Measurements from ENCODE around the gene DNAH11. TPM values are rescaled to one million over a fixed set of nuclear protein-coding genes. Genes with fewer than 3 reads are reported as not detected.

Gene DNAH11
- total RNA-seq, 4 donors from 2014 or later: 0.35 to 19.0 (median 3.2) TPM

DNA sequence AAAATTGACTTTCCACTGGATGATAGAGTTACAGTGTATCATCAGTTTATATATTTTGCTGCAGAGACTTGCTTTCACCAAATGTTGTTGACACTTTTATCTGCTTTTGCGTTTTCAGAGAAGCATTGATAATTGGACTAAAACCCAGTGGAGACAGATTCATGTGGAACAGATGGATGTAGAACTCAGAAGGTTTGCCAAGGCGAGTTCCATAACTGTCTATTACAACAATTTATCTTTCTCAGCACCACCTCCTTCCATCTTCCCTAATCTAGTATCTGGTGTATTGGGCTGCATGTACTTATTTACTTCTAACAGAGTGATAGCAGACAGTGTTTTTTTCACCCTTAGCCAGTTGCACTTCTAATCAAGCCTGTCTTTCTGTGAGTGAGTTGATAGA is 73.3 kb downstream of the DNAH11 start:
- Histone ChIP-seq H3K27me3 (no peaks in the 10 kb centered on the region), H3K4me3 (no peak overlapping the region), H3K36me3 (no peaks in the 10 kb centered on the region), H3K9me3 (no peaks in the 10 kb centered on the region), H3K4me1 (no peaks in the 10 kb centered on the region), H3K27ac (no peak overlapping the region)
- TF ChIP-seq, protein P1, sequence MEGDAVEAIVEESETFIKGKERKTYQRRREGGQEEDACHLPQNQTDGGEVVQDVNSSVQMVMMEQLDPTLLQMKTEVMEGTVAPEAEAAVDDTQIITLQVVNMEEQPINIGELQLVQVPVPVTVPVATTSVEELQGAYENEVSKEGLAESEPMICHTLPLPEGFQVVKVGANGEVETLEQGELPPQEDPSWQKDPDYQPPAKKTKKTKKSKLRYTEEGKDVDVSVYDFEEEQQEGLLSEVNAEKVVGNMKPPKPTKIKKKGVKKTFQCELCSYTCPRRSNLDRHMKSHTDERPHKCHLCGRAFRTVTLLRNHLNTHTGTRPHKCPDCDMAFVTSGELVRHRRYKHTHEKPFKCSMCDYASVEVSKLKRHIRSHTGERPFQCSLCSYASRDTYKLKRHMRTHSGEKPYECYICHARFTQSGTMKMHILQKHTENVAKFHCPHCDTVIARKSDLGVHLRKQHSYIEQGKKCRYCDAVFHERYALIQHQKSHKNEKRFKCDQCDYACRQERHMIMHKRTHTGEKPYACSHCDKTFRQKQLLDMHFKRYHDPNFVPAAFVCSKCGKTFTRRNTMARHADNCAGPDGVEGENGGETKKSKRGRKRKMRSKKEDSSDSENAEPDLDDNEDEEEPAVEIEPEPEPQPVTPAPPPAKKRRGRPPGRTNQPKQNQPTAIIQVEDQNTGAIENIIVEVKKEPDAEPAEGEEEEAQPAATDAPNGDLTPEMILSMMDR (IDR thresholded peaks at IDR 0.05): no peak
- no peak for TF ChIP-seq POLR2A (IDR thresholded peaks at IDR 0.05)
- no peak for DNase-seq

DNA sequence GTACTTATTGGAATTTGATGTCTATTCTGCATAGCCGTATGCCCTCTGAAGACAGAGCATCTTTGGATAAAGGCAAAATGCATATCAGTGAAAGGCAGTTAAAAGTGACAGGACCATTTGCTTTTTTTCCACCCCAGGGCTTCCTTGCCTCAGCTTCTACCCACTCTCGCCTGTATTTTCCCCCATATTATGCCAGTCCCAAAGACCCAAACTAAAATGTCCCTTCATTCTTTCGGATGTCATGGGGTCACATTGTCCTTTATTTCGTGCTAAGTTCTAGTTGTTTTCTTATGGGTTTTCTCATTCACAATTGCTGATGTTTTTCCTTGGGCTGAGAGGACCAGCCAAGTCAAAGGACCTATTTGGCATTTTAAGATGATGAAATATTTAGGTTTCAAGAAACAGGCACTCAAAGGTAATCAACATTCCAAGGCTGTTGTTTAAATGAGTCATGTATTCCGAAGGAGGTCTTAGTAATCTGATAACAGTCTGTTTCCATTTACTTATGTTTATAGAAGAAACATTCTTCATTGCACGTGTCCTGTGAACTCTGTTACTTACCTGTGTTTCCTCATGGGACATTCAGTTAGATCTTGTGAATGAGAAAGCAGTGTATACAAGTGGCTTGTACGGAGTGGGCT is 74.1 kb downstream of the DNAH11 start:
- no peaks in the 10 kb centered on the region for H3K9me3 ChIP-seq
- DNase-seq: no peak
- H3K27me3 ChIP-seq: no peaks in the 10 kb centered on the region
- no peak overlapping the region for H3K4me3 ChIP-seq
- no peaks in the 10 kb centered on the region for H3K36me3 ChIP-seq
- no peaks in the 10 kb centered on the region for H3K4me1 ChIP-seq
- TF ChIP-seq, protein P1 (IDR thresholded peaks at IDR 0.05): no peak
- TF ChIP-seq POLR2A (IDR thresholded peaks at IDR 0.05): no peak
- H3K27ac ChIP-seq: no peak overlapping the region

DNA sequence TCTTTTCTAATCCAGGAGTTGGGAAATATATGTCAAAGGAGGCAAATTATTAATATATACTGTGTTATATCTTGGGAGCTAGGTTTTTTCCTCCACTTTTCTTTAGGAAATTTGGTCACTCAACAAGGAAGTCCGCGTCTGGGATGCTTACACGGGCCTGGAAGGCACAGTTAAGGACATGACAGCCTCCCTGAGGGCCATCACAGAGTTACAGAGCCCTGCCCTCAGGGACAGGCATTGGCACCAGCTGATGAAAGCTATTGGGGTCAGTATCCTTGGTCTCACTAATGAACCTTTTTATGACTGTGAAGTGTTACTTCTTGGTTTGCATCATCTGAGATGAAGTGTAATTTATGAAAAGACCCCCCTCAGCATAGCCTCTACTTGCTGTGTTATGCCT is 74.7 kb downstream of the DNAH11 start:
- no peak for DNase-seq
- no peaks in the 10 kb centered on the region for H3K9me3 ChIP-seq
- H3K4me1 ChIP-seq: no peaks in the 10 kb centered on the region
- no peaks in the 10 kb centered on the region for H3K27me3 ChIP-seq
- TF ChIP-seq POLR2A (IDR thresholded peaks at IDR 0.05): no peak
- TF ChIP-seq, protein P1 (IDR thresholded peaks at IDR 0.05): no peak
- H3K36me3 ChIP-seq: no peaks in the 10 kb centered on the region
- H3K27ac ChIP-seq: no peak overlapping the region
- no peak overlapping the region for H3K4me3 ChIP-seq

DNA sequence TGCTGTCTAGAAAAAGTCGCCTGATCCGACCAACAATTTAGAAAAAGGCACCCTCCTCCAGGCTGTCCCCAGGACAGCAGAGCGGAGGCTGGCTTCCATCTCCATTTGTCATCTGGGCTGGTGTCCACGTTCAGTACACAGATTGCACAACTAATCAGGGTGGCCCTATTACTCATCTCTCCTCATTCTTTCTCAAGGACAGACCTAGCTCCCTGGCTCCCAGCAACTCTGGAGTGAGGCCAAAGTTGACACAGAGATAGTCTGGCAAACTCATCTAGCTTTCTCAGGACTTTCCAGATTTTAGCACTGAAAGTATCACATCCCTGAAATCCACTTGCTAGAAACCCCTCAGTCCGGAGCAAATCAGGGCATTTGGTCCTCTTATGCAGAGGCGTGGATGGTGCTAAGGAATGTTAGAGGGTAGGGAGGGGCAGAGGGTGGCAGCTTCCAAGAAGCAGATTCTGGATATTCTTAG is 75.1 kb downstream of the DNAH11 start:
- Histone ChIP-seq H3K27me3 (no peaks in the 10 kb centered on the region), H3K4me3 (no peak overlapping the region), H3K36me3 (no peaks in the 10 kb centered on the region), H3K27ac (no peak overlapping the region), H3K4me1 (no peaks in the 10 kb centered on the region), H3K9me3 (no peaks in the 10 kb centered on the region)
- peak in 2 of 3 donors; percentile 18 to 60 for DNase-seq
- TF ChIP-seq POLR2A (IDR thresholded peaks at IDR 0.05): no peak

DNA sequence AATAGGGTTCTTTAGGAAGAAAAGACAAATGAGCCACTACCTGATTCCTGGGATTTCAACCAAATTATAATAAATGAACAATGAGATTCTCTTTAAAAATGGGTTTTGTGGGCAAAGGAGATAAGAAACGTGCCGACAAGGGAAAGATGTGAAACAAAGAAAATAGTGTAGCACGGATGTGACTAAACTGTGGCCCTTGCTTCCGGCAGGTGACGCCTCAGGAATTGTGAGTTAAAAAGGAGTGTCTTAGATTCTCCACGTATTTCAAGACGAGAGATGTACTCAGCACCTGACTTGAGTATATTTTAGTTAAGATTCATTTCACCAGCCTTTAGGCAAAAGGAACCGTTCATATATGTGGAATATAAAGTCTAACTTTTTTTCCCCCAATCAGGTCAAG is 75.9 kb downstream of the DNAH11 start:
- Histone ChIP-seq H3K9me3 (no peaks in the 10 kb centered on the region), H3K27me3 (no peaks in the 10 kb centered on the region), H3K36me3 (no peaks in the 10 kb centered on the region), H3K4me3 (no peak overlapping the region), H3K4me1 (no peaks in the 10 kb centered on the region), H3K27ac (no peak overlapping the region)
- TF ChIP-seq, protein P1 (IDR thresholded peaks at IDR 0.05): no peak
- TF ChIP-seq POLR2A (IDR thresholded peaks at IDR 0.05): no peak
- no peak for DNase-seq

DNA sequence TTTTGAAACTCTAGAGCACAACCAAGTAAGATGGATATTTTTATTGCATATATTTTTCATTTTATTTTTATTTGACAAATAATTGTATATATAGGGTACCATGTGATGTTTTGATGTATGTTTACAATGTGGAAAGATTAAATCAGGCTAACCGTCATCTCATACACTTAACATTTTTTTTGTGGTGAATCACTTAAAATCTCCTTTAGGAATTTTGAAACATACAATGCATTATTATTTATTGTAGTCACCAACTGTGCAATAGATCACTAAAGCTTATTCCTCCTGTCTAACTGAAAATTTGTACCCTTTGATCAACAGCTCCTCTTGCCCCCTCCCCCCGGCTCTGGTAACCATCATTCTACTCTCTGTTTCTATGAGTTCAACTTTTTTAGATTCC is 77.2 kb downstream of the DNAH11 start:
- H3K4me3 ChIP-seq: no peak overlapping the region
- no peaks in the 10 kb centered on the region for H3K27me3 ChIP-seq
- no peaks in the 10 kb centered on the region for H3K9me3 ChIP-seq
- H3K36me3 ChIP-seq: no peaks in the 10 kb centered on the region
- no peak for DNase-seq
- TF ChIP-seq POLR2A (IDR thresholded peaks at IDR 0.05): no peak
- TF ChIP-seq, protein P1 (IDR thresholded peaks at IDR 0.05): no peak
- H3K27ac ChIP-seq: no peak overlapping the region
- no peaks in the 10 kb centered on the region for H3K4me1 ChIP-seq
